K562 (cell line): ENCODE data around the gene OPHN1. TPM values are rescaled to one million over a fixed set of nuclear protein-coding genes. Genes with fewer than 3 reads are reported as not detected.

Experiments
- ATAC-seq: fragments of 200-7000 bp; cut with Tn5 transposase; 3 replicates; pipeline ENCODE4 v1.9.1; 2020; ENCODE audit warnings: moderate library complexity
- BruUV-seq: library from RNA; stranded (reverse); fragments of 400-500 nt; replicated peaks from 2 replicates; lab custom pipeline; 2021; lab: Mats Ljungman, UMichigan
- CTCF ChIA-PET: fragments of 300-600 bp; formaldehyde crosslinking; extraction: SDS; loops from one replicate; lab custom pipeline; 2021; ENCODE audit warnings: low intra/inter-chr PET ratio; lab: Yijun Ruan, JAX
- POLR2A ChIA-PET: fragments of 300-600, 350-650 bp; sonication (Branson Sonifier 250); formaldehyde crosslinking; extraction: SDS; loops from one replicate; lab custom pipeline; 2021; ENCODE audit warnings: antibody characterized with exemption, inconsistent platforms; lab: Yijun Ruan, JAX
- DNase-seq, 4 experiments: peaks; one replicate each; pipeline versions ENCODE4 v3.0.0 to v3.0.0-alpha.2; 2011 to 2018; ENCODE audit warnings: low spot score in 3 of 4, mixed read lengths in 3 of 4; ENCODE audit errors: extremely low read depth in 1 of 4
- FAIRE-seq: peaks from 2 replicates; lab custom pipeline; 2011; peaks lifted over from hg19 to GRCh38; lab: Jason Lieb, UNC
- H2AFZ ChIP-seq: 2 replicates; pipeline ENCODE4 v1.6.0; 2011; ENCODE audit warnings: low read depth, low read length, control low read depth, inconsistent platforms
- H3K27ac ChIP-seq: fragments of 200-600 bp; 3 replicates; pipeline ENCODE4 v1.8.0; 2011; ENCODE audit warnings: low read depth, mild to moderate bottlenecking, control low read depth, inconsistent platforms, low read length, moderate library complexity, mixed read lengths; ENCODE audit errors: extremely low read depth
- H3K27me3 ChIP-seq, 2 experiments: fragments of 300-600 bp in 1 of 2; 2 replicates in 1 of 2; 3 replicates in 1 of 2; pipeline versions ENCODE4 v1.6.0 to v1.8.0; 2011; ENCODE audit warnings: inconsistent platforms in 2 of 2, low read length in 2 of 2, mild to moderate bottlenecking in 1 of 2, mixed read lengths in 1 of 2, moderate library complexity in 1 of 2; ENCODE audit not compliant: control insufficient read depth in 2 of 2, insufficient read depth in 2 of 2
- H3K36me3 ChIP-seq: fragments of 300-600 bp; 3 replicates; pipeline ENCODE4 v1.8.0; 2011; ENCODE audit warnings: mild to moderate bottlenecking, low read length, inconsistent platforms; ENCODE audit not compliant: control insufficient read depth, insufficient read depth
- H3K4me1 ChIP-seq, 2 experiments: fragments of 200-600 bp in 1 of 2; replicated peaks in 1 of 2; 2 replicates in 1 of 2; 3 replicates in 1 of 2; pipeline versions ENCODE4 v1.5.1 to v1.8.0; 2011; ENCODE audit warnings: inconsistent platforms in 2 of 2, low read length in 2 of 2, mild to moderate bottlenecking in 1 of 2, mixed read lengths in 1 of 2, moderate library complexity in 1 of 2; ENCODE audit not compliant: control insufficient read depth in 2 of 2, insufficient read depth in 2 of 2
- H3K4me2 ChIP-seq: 2 replicates; pipeline ENCODE4 v1.6.1; 2011; ENCODE audit warnings: low read length, control low read depth, inconsistent platforms, mixed read lengths; ENCODE audit not compliant: insufficient read depth
- H3K4me3 ChIP-seq: fragments of 200-600 bp; sonication (generic), shearing (Covaris generic); 2 replicates; pipeline ENCODE4 v1.5.1; 2016; ENCODE audit warnings: control low read depth, inconsistent platforms
- H3K79me2 ChIP-seq: fragments of 200-600 bp; 3 replicates; pipeline ENCODE4 v1.8.0; 2011; ENCODE audit warnings: low read length, inconsistent platforms; ENCODE audit not compliant: control insufficient read depth, insufficient read depth
- H3K9ac ChIP-seq, 2 experiments: 2 replicates each; pipeline versions ENCODE4 v1.6.0 to v1.6.1; 2011; ENCODE audit warnings: low read depth in 2 of 2, low read length in 2 of 2, control low read depth in 1 of 2, inconsistent platforms in 1 of 2, mild to moderate bottlenecking in 1 of 2, mixed read lengths in 1 of 2; ENCODE audit not compliant: insufficient read depth in 1 of 2
- H3K9me1 ChIP-seq: one replicate; pipeline ENCODE4 v1.6.0; 2011; ENCODE audit warnings: inconsistent platforms, mild to moderate bottlenecking, low read length, moderate library complexity; ENCODE audit not compliant: control insufficient read depth, insufficient read depth
- H3K9me3 ChIP-seq: replicated peaks from 2 replicates; pipeline ENCODE4 v1.5.1; 2011; ENCODE audit warnings: low read depth, low read length, inconsistent platforms; ENCODE audit not compliant: control insufficient read depth, insufficient read depth
- H4K20me1 ChIP-seq: replicated peaks from 2 replicates; pipeline ENCODE4 v1.6.1; 2011; ENCODE audit warnings: low read length, inconsistent platforms, mixed read lengths; ENCODE audit not compliant: control insufficient read depth, insufficient read depth
- HNRNPH1 ChIP-seq: fragments of 200-400 bp; formaldehyde crosslinking; optimal IDR thresholded peaks from 2 replicates; pipeline ENCODE3; 2017; ENCODE audit warnings: low read depth, mild to moderate bottlenecking, low read length, moderate library complexity
- L3MBTL2 ChIP-seq: fragments of 450-650 bp; IDR thresholded peaks from 2 replicates; pipeline ENCODE4 v1.6.1; 2016; ENCODE audit warnings: mild to moderate bottlenecking, moderate library complexity
- PATZ1 ChIP-seq: fragments of 250-450 bp; sonication (Bioruptor Pico); IDR thresholded peaks from 2 replicates; pipeline ENCODE4 v1.5.0; 2020; ENCODE audit warnings: mild to moderate bottlenecking, borderline replicate concordance
- SAFB2 ChIP-seq: fragments of 200-400 bp; formaldehyde crosslinking; IDR thresholded peaks from 2 replicates; pipeline ENCODE4 v1.6.1; 2018; ENCODE audit warnings: borderline replicate concordance, low read length, low read depth, moderate library complexity; ENCODE audit not compliant: severe bottlenecking
- THRAP3 ChIP-seq: fragments of 450-650 bp; IDR thresholded peaks from 2 replicates; pipeline ENCODE4 v1.6.1; 2016; ENCODE audit warnings: mild to moderate bottlenecking, inconsistent platforms, borderline replicate concordance
- ZNF280A ChIP-seq: fragments of 450-650 bp; IDR thresholded peaks from 2 replicates; pipeline ENCODE4 v1.6.1; 2018; ENCODE audit warnings: mild to moderate bottlenecking, low read depth; ENCODE audit not compliant: partially characterized antibody
- in situ Hi-C: fragments of 300-500 bp; cut with MboI; formaldehyde crosslinking; loops from 4 replicates; pipeline ENCODE4 v1.15.0; 2018; ENCODE audit warnings: inconsistent platforms, mixed read lengths
- intact Hi-C: fragments of 100-400 bp; cut with micrococcal nuclease; formaldehyde crosslinking; loops from 2 replicates; pipeline ENCODE4 v1.14.2; 2022
- polyA plus RNA-seq, 8 experiments: library from polyadenylated mRNA; depleted of rRNA in 4 of 8; stranded (reverse) in 5 of 8; unstranded in 3 of 8; fragments of >200 nt; fragmentation: Nextera tagmentation in 2 of 8; fragmentation: Illumina TruSeq in 1 of 8; extraction: Ambion mirVana in 2 of 8; extraction: Trizol in 1 of 8; gene quantifications; 2 replicates each; pipeline versions ENCODE4 v1.2.1 to v1.2.3, GENCODE V29; 2011 to 2014; ENCODE audit warnings: inconsistent platforms in 1 of 8, missing spikeins in 1 of 8
- total RNA-seq, 7 experiments: library from RNA; depleted of rRNA in 6 of 7; stranded (reverse); fragments of >200 nt in 6 of 7; fragmentation: Illumina TruSeq in 2 of 7; extraction: Trizol in 2 of 7; gene quantifications; 2 replicates each; pipeline versions ENCODE4 v1.2.1 to v1.2.3, GENCODE V29; 2011 to 2021; ENCODE audit warnings: low replicate concordance in 1 of 7

OPHN1 gene
- total and polyA plus RNA-seq, 9 of the 15 experiments (the other 6 are each of a cell fraction or from before 2014, with no cell fraction given) = 0.28 to 1.8 (median 1.0) TPM

- ATAC-seq = no peak
- in situ Hi-C loops (no loop called here), intact Hi-C loops (loop anchor here (5.0 kb wide), 3 partner anchors 229 to 279 kb away; no protein-coding TSS in a partner anchor)
- Histone ChIP-seq H2AFZ (no peak overlapping the region), H3K27me3 (no peaks in the 10 kb centered on the region; a peak in 1 of 5 replicates), H3K9me3 (no peaks in the 10 kb centered on the region), H3K9ac (no peak overlapping the region), H3K4me3 (no peak overlapping the region), H3K4me2 (no peak overlapping the region), H3K27ac (no peak overlapping the region), H3K79me2 (no peaks in the 10 kb centered on the region), H3K36me3 (no peaks in the 10 kb centered on the region), H4K20me1 (no peaks in the 10 kb centered on the region), H3K4me1 (no peaks in the 10 kb centered on the region), H3K9me1 (no peaks in the 10 kb centered on the region)
- no peak for FAIRE-seq
- CTCF ChIA-PET = no interaction called here
- no peak for DNase-seq
- no TSS peak for BruUV-seq
- TF ChIP-seq THRAP3 = no peak
- no peak for TF ChIP-seq ZNF280A
- no peak for TF ChIP-seq PATZ1
- no peak for TF ChIP-seq SAFB2
- TF ChIP-seq HNRNPH1 = no peak
- TF ChIP-seq L3MBTL2 = no peak
- POLR2A ChIA-PET = no interaction called here
Measured at GRCh38 chrX:68461576-68461975, 28.3 kb upstream of the OPHN1 start.
